ENCODE data around the gene MEIOC. TPM values are rescaled to one million over a fixed set of nuclear protein-coding genes. Genes with fewer than 3 reads are reported as not detected.
"Not testable (repeated sequence)": the region's sequence is repeated elsewhere in the genome, so short reads cannot be mapped to it uniquely, and the experiment has no call there.

MEIOC gene
- under 1 TPM; 0.16 to 0.26 TPM for total RNA-seq

DNA sequence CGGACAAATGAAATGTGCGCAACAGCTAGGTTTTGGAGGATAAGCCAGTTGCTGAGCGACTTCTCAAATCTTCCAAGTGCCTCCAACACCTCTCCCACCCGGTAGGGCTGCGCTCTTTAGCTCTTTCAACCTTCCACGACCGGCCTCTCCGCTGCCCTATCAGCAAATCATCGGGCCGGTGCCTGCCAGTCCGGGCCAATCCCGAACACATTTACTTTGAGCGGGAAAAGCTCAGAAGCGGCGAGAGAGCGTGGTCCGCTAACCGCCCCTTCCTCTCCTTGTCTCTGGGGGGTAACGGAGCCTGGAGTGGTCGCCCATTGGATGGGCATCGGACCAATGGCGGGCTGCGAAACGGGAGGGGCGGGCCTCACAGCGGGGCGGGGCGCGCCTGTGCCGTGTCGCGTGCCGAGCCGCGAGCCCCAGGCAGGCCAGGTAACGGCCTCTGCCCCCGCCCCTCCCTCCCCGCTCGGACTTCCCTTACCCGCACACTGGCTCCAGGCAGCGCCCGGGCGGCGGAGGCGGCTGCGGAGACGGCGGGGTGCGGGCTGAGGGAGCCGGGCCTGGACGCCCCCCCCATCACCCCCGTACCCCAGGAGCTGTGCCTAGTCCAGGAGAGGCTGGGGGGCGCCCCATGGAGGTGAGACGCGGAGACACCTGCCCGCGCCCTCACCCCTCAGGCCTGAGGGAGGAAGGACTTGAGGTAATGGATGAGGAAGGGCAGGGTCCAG is at the start of gene MEIOC:
TSS of gene MEIOC (plus strand) at position 486 of the 728 bp plus-strand sequence. CDS start at position 632, 146 bp downstream.
- peak; percentile 45 for DNase-seq
- ChIA-PET CTCF (no interaction called here), POLR2A (no interaction called here)
- Mint-ChIP-seq H3K27ac (no peak within 1 kb of the TSS), H3K36me3 (ENCODE audit: low read depth) (peaks cover 1% of the 10 kb centered on the region), H3K4me3 (peak within 1 kb of the TSS; percentile 54), H3K4me1 (ENCODE audit: low read depth) (peaks cover 8% of the 10 kb centered on the region), H3K27me3 (ENCODE audit: low read depth) (peaks cover 28% of the 10 kb centered on the region), H3K9me3 (ENCODE audit: insufficient read depth) (no peaks in the 10 kb centered on the region)
- ATAC-seq, result peak; percentile 88

DNA sequence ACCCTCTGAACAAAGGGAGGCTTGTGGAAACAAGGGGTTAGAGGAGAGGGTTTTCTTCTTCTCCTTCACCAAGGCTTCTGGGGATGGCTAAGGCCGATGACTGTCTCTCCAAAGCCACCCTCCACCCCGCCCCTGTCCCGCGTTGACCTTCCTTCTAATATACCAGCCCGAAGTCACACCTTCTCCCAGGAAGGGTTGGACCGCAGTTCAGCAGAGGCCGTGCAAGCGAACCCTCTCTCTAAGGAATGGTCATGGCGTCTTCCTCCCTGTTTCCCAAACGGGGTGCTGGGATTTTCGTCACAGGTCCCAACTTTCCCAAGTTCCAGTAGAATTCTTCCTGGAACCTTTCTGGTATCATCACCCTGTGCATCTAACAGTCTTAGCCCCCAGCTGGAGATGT is 49.6 kb upstream of the MEIOC start:
- POLR2A ChIA-PET, result no interaction called here
- no peaks in the 10 kb centered on the region for H3K9me3 Mint-ChIP-seq (ENCODE audit: insufficient read depth)
- H3K27me3 Mint-ChIP-seq (ENCODE audit: low read depth), result peaks cover 3% of the 10 kb centered on the region
- CTCF ChIA-PET, result no interaction called here
- no peak for DNase-seq
- ATAC-seq, result no peak
- H3K27ac Mint-ChIP-seq, result no peak overlapping the region
- no peak overlapping the region for H3K4me3 Mint-ChIP-seq
- H3K36me3 Mint-ChIP-seq (ENCODE audit: low read depth), result no peaks in the 10 kb centered on the region
- H3K4me1 Mint-ChIP-seq (ENCODE audit: low read depth), result no peaks in the 10 kb centered on the region

DNA sequence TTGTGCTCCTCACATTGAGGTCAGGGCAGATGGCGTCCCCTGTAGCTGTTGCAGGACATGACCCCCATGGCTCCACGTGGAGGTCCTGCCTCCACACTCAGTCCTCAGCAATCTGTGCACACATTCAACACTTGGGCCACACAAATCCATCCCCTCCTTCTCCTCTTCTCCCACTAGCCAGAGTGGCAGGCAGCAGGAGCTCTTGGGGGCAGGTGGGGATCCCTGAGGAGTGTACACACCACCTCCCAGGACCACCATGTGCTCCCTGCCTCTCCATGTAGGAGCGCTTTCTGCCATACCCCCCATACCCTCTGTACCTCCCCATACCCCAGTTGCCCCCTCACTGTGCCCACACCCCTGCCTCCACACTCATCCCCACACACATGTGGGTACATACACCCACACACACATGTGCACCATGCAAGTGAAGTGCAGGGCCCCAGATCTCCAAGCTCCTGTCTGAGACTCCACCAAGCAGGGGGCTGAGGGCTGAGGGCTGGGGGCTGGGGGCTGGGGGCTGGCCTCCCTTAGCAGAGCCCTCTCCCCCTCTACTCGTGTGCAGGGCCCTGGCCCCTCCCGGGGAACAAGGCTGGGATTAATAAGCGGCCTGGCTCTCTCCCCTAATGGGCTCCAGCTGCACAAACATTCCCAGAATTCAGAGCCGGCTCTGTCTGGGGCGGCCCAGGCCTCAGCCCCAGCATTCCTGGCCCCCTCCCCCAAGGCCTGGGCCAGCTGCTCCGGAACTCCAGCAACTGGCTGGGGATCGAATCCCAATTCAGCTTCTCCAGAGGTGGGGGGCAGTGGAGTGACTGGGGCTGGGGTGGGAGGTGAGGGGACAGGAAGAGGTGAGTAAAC is 48.2 kb upstream of the MEIOC start:
- no peak overlapping the region for H3K4me3 Mint-ChIP-seq
- ATAC-seq (no peak), DNase-seq (no peak)
- H3K36me3 Mint-ChIP-seq (ENCODE audit: low read depth), result no peaks in the 10 kb centered on the region
- H3K9me3 Mint-ChIP-seq (ENCODE audit: insufficient read depth), result no peaks in the 10 kb centered on the region
- CTCF ChIA-PET, result no interaction called here
- H3K4me1 Mint-ChIP-seq (ENCODE audit: low read depth), result no peaks in the 10 kb centered on the region
- H3K27me3 Mint-ChIP-seq (ENCODE audit: low read depth), result peaks cover 3% of the 10 kb centered on the region
- no peak overlapping the region for H3K27ac Mint-ChIP-seq
- POLR2A ChIA-PET, result interaction anchor here (0.9 kb wide), 1 partner anchor 21 kb away, joined by 3 read pairs; no protein-coding TSS in a partner anchor

GRCh38 chr17:44608727-44609435 is 47.4 kb upstream of the MEIOC start:
- Mint-ChIP-seq H3K4me3 (no peak overlapping the region), H3K36me3 (ENCODE audit: low read depth) (no peaks in the 10 kb centered on the region)

GRCh38 chr17:44610331-44610730 is 45.9 kb upstream of the MEIOC start:
- Mint-ChIP-seq H3K4me3 (no peak overlapping the region), H3K27ac (no peak overlapping the region), H3K27me3 (ENCODE audit: low read depth) (peaks cover 3% of the 10 kb centered on the region), H3K9me3 (ENCODE audit: insufficient read depth) (no peaks in the 10 kb centered on the region), H3K4me1 (ENCODE audit: low read depth) (no peaks in the 10 kb centered on the region), H3K36me3 (ENCODE audit: low read depth) (no peaks in the 10 kb centered on the region)
- DNase-seq, result no peak
- no peak for ATAC-seq
- ChIA-PET POLR2A (no interaction called here), CTCF (interaction anchor here (1.1 kb wide), 1 partner anchor 87 kb away, joined by 3 read pairs; no protein-coding TSS in a partner anchor)

More at GRCh38 chr17:44608727-44609435, 47.4 kb upstream of the MEIOC start:
- ATAC-seq (no peak), DNase-seq (no peak)
- H3K27me3 Mint-ChIP-seq (ENCODE audit: low read depth), result peaks cover 3% of the 10 kb centered on the region
- no peaks in the 10 kb centered on the region for H3K4me1 Mint-ChIP-seq (ENCODE audit: low read depth)
- no peaks in the 10 kb centered on the region for H3K9me3 Mint-ChIP-seq (ENCODE audit: insufficient read depth)
- CTCF ChIA-PET, result no interaction called here
- no peak overlapping the region for H3K27ac Mint-ChIP-seq
- POLR2A ChIA-PET, result interaction anchor here (0.9 kb wide), 1 partner anchor 21 kb away, joined by 3 read pairs; no protein-coding TSS in a partner anchor

DNA sequence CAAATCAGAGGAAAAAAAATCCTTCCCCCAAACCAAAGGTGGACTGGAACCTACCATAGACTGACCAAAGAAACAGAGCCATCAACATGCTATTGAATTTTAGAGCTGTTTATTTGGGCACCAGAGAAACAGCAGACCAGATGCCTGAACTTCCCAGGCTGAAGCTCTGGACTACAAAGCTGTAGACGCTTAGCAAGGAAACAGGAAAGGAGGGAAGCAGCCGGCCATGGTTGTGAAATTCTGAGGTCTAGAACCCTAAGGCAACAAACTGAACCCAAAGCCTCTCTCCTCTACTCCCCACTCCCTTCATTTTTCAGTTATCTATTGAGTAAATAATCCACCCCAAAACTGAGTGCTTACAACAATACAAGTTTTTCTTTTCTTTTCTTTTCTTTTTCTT is 45.4 kb upstream of the MEIOC start:
- ChIA-PET POLR2A (no interaction called here), CTCF (interaction anchor here (1.1 kb wide), 1 partner anchor 87 kb away, joined by 3 read pairs; no protein-coding TSS in a partner anchor)

GRCh38 chr17:44614862-44615261 is 41.4 kb upstream of the MEIOC start:
- no peaks in the 10 kb centered on the region for H3K9me3 Mint-ChIP-seq (ENCODE audit: insufficient read depth)
- ChIA-PET CTCF (no interaction called here), POLR2A (no interaction called here)

More for the DNA sequence above, 45.4 kb upstream of the MEIOC start:
- Mint-ChIP-seq H3K9me3 (ENCODE audit: insufficient read depth) (no peaks in the 10 kb centered on the region), H3K4me1 (ENCODE audit: low read depth) (no peaks in the 10 kb centered on the region), H3K27ac (no peak overlapping the region), H3K4me3 (no peak overlapping the region), H3K36me3 (ENCODE audit: low read depth) (no peaks in the 10 kb centered on the region), H3K27me3 (ENCODE audit: low read depth) (peaks cover 3% of the 10 kb centered on the region)
- no peak for ATAC-seq
- DNase-seq, result no peak

GRCh38 chr17:44618652-44619051 is 37.6 kb upstream of the MEIOC start:
- ATAC-seq, DNase-seq, CTCF ChIA-PET: not testable (repeated sequence)

More at GRCh38 chr17:44614862-44615261, 41.4 kb upstream of the MEIOC start:
- Mint-ChIP-seq H3K36me3 (ENCODE audit: low read depth) (no peaks in the 10 kb centered on the region), H3K4me1 (ENCODE audit: low read depth) (no peaks in the 10 kb centered on the region), H3K4me3 (no peak overlapping the region), H3K27ac (no peak overlapping the region), H3K27me3 (ENCODE audit: low read depth) (peaks cover 3% of the 10 kb centered on the region)
- no peak for DNase-seq
- ATAC-seq, result no peak

DNA sequence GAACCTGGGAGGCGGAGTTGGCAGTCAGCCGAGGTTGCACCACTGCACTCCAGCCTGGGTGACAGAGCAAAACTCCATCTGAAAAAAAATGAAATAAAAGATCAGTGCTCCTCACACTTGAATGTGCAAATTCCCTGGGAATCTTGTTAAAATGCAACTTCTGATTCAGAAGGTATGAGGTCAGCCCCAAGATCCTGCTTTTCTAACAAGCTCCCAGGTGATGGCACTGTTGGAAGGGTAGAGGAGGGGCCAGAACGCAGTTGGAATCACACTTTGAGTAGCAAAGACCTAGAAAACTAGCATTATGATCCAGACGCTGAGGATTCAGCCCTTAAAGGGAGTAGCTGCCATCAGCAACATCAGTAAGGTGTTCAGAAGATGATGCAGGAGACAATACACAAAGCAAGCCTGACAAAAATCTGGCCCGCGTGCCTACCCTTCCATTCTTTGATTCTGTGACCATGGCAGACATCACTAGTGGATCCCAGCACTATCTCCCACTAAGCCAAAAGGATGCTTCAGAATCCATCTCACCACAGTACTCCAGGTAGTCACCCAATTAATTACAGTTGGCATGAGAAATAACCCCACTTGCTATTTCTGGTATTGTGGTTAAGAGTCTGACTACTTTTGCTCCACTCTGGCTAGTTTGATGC is 33.1 kb upstream of the MEIOC start:
- no peak for ATAC-seq

More at GRCh38 chr17:44618652-44619051, 37.6 kb upstream of the MEIOC start:
- not testable (repeated sequence) for H3K4me3 Mint-ChIP-seq; H3K27me3 Mint-ChIP-seq (ENCODE audit: low read depth); H3K4me1 Mint-ChIP-seq (ENCODE audit: low read depth); H3K9me3 Mint-ChIP-seq (ENCODE audit: insufficient read depth); H3K27ac Mint-ChIP-seq; H3K36me3 Mint-ChIP-seq (ENCODE audit: low read depth)
- POLR2A ChIA-PET, result interaction anchor here (0.7 kb wide), 1 partner anchor 1772 kb away, joined by 3 read pairs; no protein-coding TSS in a partner anchor

GRCh38 chr17:44627513-44628242 is 28.6 kb upstream of the MEIOC start:
- POLR2A ChIA-PET, result no interaction called here
- Mint-ChIP-seq H3K36me3 (ENCODE audit: low read depth) (no peaks in the 10 kb centered on the region), H3K27me3 (ENCODE audit: low read depth) (peaks cover 3% of the 10 kb centered on the region), H3K9me3 (ENCODE audit: insufficient read depth) (no peaks in the 10 kb centered on the region), H3K27ac (no peak overlapping the region), H3K4me1 (ENCODE audit: low read depth) (no peaks in the 10 kb centered on the region), H3K4me3 (no peak overlapping the region)
- no peak for DNase-seq
- CTCF ChIA-PET, result no interaction called here
- no peak for ATAC-seq

More for the DNA sequence above, 33.1 kb upstream of the MEIOC start:
- CTCF ChIA-PET, result no interaction called here
- Mint-ChIP-seq H3K4me3 (no peak overlapping the region), H3K27ac (no peak overlapping the region), H3K27me3 (ENCODE audit: low read depth) (peaks cover 10% of the 10 kb centered on the region), H3K9me3 (ENCODE audit: insufficient read depth) (no peaks in the 10 kb centered on the region), H3K36me3 (ENCODE audit: low read depth) (no peaks in the 10 kb centered on the region), H3K4me1 (ENCODE audit: low read depth) (no peaks in the 10 kb centered on the region)
- POLR2A ChIA-PET, result no interaction called here
- no peak for DNase-seq

Data from activated CD8-positive, alpha-beta T cell treated with anti-CD3 and anti-CD28 coated beads, Interleukin-2, amount 10 ng/mL, durations not matched to agents 7 days and 5 days (primary cell).